WTC11 (cell line): ENCODE measurements around the gene KIF2C. TPM values are rescaled to one million over a fixed set of nuclear protein-coding genes. Genes with fewer than 3 reads are reported as not detected.

Experiments
- ATAC-seq: fragments of 200-7000 bp; cut with Tn5 transposase; 2 replicates; pipeline ENCODE4 v1.10.0; 2021; ENCODE audit warnings: mild to moderate bottlenecking, moderate library complexity
- CTCF ChIA-PET: fragments of 300-600 bp; sonication (Branson Sonifier 250); formaldehyde crosslinking; loops from one replicate; lab custom pipeline; 2021; ENCODE audit warnings: antibody characterized with exemption; lab: Charles Lee
- POLR2A ChIA-PET: fragments of 350-600 bp; sonication (Branson Sonifier 250); formaldehyde crosslinking; loops from one replicate; lab custom pipeline; 2021; ENCODE audit warnings: antibody characterized with exemption; lab: Charles Lee
- DNase-seq: peaks from one replicate; pipeline ENCODE4 v3.0.0; 2021; ENCODE audit warnings: low spot score
- H3K27ac Mint-ChIP-seq: 2 replicates; pipeline ENCODE4 v1.8.0; 2021; ENCODE audit warnings: mixed read lengths
- H3K27me3 Mint-ChIP-seq: 2 replicates; pipeline ENCODE4 v1.8.0; 2021; ENCODE audit warnings: low read depth, mild to moderate bottlenecking, moderate library complexity, mixed read lengths
- H3K36me3 Mint-ChIP-seq: 2 replicates; pipeline ENCODE4 v1.8.0; 2021; ENCODE audit warnings: mixed read lengths
- H3K4me1 Mint-ChIP-seq: 2 replicates; pipeline ENCODE4 v1.8.0; 2022; ENCODE audit warnings: mixed read lengths
- H3K4me3 Mint-ChIP-seq: 2 replicates; pipeline ENCODE4 v1.8.0; 2021; ENCODE audit warnings: mild to moderate bottlenecking, moderate library complexity, mixed read lengths
- H3K9me3 Mint-ChIP-seq: 2 replicates; pipeline ENCODE4 v1.8.0; 2021; ENCODE audit warnings: mixed read lengths
- ATF1 ChIP-seq: sonication (generic); formaldehyde crosslinking; IDR thresholded peaks from 2 replicates; pipeline ENCODE4 v1.8.1; 2023; ENCODE audit warnings: mild to moderate bottlenecking, moderate library complexity, missing genetic modification reagents
- CREM ChIP-seq: sonication (generic); formaldehyde crosslinking; IDR thresholded peaks from 2 replicates; pipeline ENCODE4 v1.8.1; 2022; ENCODE audit warnings: mild to moderate bottlenecking, missing genetic modification reagents, moderate library complexity
- FOXJ3 ChIP-seq: sonication (generic); formaldehyde crosslinking; IDR thresholded peaks from 2 replicates; pipeline ENCODE4 v1.9.0; 2021; ENCODE audit warnings: missing genetic modification reagents, mild to moderate bottlenecking, borderline replicate concordance
- FOXK1 ChIP-seq: sonication (generic); formaldehyde crosslinking; IDR thresholded peaks from 2 replicates; pipeline ENCODE4 v1.8.0; 2022; ENCODE audit warnings: mild to moderate bottlenecking, moderate library complexity, missing genetic modification reagents
- FOXP1 ChIP-seq: sonication (generic); formaldehyde crosslinking; IDR thresholded peaks from 2 replicates; pipeline ENCODE4 v1.8.0; 2022; ENCODE audit warnings: missing genetic modification reagents, mild to moderate bottlenecking, moderate library complexity, borderline replicate concordance
- GABPB1 ChIP-seq: sonication (generic); formaldehyde crosslinking; IDR thresholded peaks from 2 replicates; pipeline ENCODE4 v1.8.1; 2023; ENCODE audit warnings: mild to moderate bottlenecking, missing genetic modification reagents
- GRHL2 ChIP-seq: fragments of 250-450 bp; sonication (Bioruptor Pico); IDR thresholded peaks from 2 replicates; pipeline ENCODE4 v1.8.0; 2022; ENCODE audit warnings: mild to moderate bottlenecking, moderate library complexity; ENCODE audit not compliant: insufficient replicate concordance, severe bottlenecking
- NFE2L1 ChIP-seq: sonication (generic); formaldehyde crosslinking; IDR thresholded peaks from 2 replicates; pipeline ENCODE4 v1.8.1; 2023; ENCODE audit warnings: missing genetic modification reagents
- RORB ChIP-seq: fragments of 250-450 bp; sonication (Bioruptor Pico); IDR thresholded peaks from 2 replicates; pipeline ENCODE4 v1.9.0; 2021; ENCODE audit warnings: mild to moderate bottlenecking
- SMAD4 ChIP-seq: sonication (generic); formaldehyde crosslinking; IDR thresholded peaks from 2 replicates; pipeline ENCODE4 v1.8.0; 2022; ENCODE audit warnings: mild to moderate bottlenecking, missing genetic modification reagents
- TEAD4 ChIP-seq: sonication (generic); formaldehyde crosslinking; IDR thresholded peaks from 2 replicates; pipeline ENCODE4 v1.8.0; 2022; ENCODE audit warnings: mild to moderate bottlenecking, missing genetic modification reagents
- ZNF232 ChIP-seq: sonication (generic); formaldehyde crosslinking; IDR thresholded peaks from 2 replicates; pipeline ENCODE4 v1.8.0; 2022; ENCODE audit warnings: mild to moderate bottlenecking, missing genetic modification reagents
- ZNF416 ChIP-seq: fragments of 250-450 bp; sonication (Bioruptor Pico); IDR thresholded peaks from 2 replicates; pipeline ENCODE4 v1.9.0; 2021; ENCODE audit warnings: mild to moderate bottlenecking, inconsistent platforms
- ZNF423 ChIP-seq: fragments of 250-450 bp; sonication (Bioruptor Pico); IDR thresholded peaks from 2 replicates; pipeline ENCODE4 v2.1.2; 2022; ENCODE audit warnings: mild to moderate bottlenecking, moderate library complexity
- total RNA-seq: library from RNA; stranded (reverse); gene quantifications from 3 replicates; pipeline ENCODE4 v1.2.3, GENCODE V29; 2021
- TF ChIP-seq, protein P1 (sequence below): fragments of 250-450 bp; sonication (Bioruptor Pico); IDR thresholded peaks from 2 replicates; pipeline ENCODE4 v1.9.0; 2021; ENCODE audit warnings: mild to moderate bottlenecking, borderline replicate concordance
- TF ChIP-seq, protein P2 (sequence below): sonication (generic); formaldehyde crosslinking; IDR thresholded peaks from 2 replicates; pipeline ENCODE4 v1.8.0; 2022; ENCODE audit warnings: mild to moderate bottlenecking, missing genetic modification reagents
- TF ChIP-seq, protein P3 (sequence below): sonication (generic); formaldehyde crosslinking; IDR thresholded peaks from 2 replicates; pipeline ENCODE4 v1.8.1; 2023; ENCODE audit warnings: mild to moderate bottlenecking, moderate library complexity, missing genetic modification reagents
- TF ChIP-seq, protein P4 (sequence below): sonication (generic); formaldehyde crosslinking; IDR thresholded peaks from 2 replicates; pipeline ENCODE4 v1.8.0; 2023; ENCODE audit warnings: missing genetic modification reagents
- TF ChIP-seq, protein P5 (sequence below): sonication (generic); formaldehyde crosslinking; IDR thresholded peaks from 2 replicates; pipeline ENCODE4 v1.8.1; 2022; ENCODE audit warnings: mild to moderate bottlenecking, moderate library complexity, missing genetic modification reagents
- TF ChIP-seq, protein P6 (sequence below): sonication (generic); formaldehyde crosslinking; IDR thresholded peaks from 2 replicates; pipeline ENCODE4 v1.8.1; 2023; ENCODE audit warnings: mild to moderate bottlenecking, missing genetic modification reagents
- TF ChIP-seq, protein P7 (sequence below): sonication (generic); formaldehyde crosslinking; IDR thresholded peaks from 2 replicates; pipeline ENCODE4 v1.8.0; 2023; ENCODE audit warnings: mild to moderate bottlenecking, missing genetic modification reagents

Gene KIF2C
- total RNA-seq, 1 experiment from 2014 or later = 93.8 TPM

DNA sequence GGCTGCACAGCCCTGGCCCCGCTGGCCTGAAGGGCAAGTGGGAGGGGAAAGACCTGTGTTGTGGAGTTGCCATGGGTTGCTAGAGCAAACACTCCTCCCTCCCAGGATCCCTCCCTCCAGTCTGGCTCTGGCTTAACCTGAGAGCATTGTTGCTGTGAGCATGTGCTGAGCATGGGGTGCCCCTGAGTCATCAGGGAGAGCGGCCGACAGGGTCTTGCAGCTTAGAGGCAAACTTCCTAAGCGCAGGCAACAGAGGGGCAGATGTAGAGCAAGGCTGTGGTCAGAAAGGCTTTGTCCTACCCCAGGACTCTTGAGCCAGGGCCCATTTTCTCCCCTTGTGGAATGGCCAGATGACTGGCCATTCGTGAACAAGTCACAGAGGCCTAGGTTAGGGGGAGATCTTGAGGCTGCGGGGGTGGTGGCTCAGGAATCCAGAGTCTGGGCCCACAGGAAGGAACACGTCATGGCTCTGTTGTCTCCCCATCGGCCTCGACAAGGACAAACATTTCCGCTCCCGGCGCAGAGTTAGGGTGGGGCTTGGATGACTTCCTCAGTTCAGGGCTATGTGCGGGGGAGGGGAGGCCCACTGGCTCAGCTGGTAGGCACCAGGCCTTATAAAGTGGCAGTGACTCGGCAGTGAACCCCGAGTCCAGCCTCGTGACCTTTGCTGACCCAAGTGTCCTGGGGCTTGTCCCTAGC lies 67.9 kb downstream of the KIF2C start:
- CTCF ChIA-PET = interaction anchor here (0.5 to 2.9 kb wide), 15 partner anchors 7 to 625 kb away, joined by 3 to 44 read pairs (median 8); partner anchors contain the start of genes BEST4, PLK3 and RNU5D-1
- peaks cover 32% of the 10 kb centered on the region for H3K4me1 Mint-ChIP-seq

More for the DNA sequence above, 67.9 kb downstream of the KIF2C start:
- POLR2A ChIA-PET = interaction anchor here (0.9 to 2.6 kb wide), 8 partner anchors 7 to 179 kb away, joined by 3 to 24 read pairs (median 4); partner anchors contain the start of genes EIF2B3, PLK3, RNU5D-1 and RPS8
- DNase-seq = peak; percentile 77
- TF ChIP-seq, protein P1, sequence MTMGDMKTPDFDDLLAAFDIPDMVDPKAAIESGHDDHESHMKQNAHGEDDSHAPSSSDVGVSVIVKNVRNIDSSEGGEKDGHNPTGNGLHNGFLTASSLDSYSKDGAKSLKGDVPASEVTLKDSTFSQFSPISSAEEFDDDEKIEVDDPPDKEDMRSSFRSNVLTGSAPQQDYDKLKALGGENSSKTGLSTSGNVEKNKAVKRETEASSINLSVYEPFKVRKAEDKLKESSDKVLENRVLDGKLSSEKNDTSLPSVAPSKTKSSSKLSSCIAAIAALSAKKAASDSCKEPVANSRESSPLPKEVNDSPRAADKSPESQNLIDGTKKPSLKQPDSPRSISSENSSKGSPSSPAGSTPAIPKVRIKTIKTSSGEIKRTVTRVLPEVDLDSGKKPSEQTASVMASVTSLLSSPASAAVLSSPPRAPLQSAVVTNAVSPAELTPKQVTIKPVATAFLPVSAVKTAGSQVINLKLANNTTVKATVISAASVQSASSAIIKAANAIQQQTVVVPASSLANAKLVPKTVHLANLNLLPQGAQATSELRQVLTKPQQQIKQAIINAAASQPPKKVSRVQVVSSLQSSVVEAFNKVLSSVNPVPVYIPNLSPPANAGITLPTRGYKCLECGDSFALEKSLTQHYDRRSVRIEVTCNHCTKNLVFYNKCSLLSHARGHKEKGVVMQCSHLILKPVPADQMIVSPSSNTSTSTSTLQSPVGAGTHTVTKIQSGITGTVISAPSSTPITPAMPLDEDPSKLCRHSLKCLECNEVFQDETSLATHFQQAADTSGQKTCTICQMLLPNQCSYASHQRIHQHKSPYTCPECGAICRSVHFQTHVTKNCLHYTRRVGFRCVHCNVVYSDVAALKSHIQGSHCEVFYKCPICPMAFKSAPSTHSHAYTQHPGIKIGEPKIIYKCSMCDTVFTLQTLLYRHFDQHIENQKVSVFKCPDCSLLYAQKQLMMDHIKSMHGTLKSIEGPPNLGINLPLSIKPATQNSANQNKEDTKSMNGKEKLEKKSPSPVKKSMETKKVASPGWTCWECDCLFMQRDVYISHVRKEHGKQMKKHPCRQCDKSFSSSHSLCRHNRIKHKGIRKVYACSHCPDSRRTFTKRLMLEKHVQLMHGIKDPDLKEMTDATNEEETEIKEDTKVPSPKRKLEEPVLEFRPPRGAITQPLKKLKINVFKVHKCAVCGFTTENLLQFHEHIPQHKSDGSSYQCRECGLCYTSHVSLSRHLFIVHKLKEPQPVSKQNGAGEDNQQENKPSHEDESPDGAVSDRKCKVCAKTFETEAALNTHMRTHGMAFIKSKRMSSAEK = peak; percentile 16
- TF ChIP-seq, protein P2, sequence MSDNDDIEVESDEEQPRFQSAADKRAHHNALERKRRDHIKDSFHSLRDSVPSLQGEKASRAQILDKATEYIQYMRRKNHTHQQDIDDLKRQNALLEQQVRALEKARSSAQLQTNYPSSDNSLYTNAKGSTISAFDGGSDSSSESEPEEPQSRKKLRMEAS = peak; percentile 86
- TF ChIP-seq, protein P3, sequence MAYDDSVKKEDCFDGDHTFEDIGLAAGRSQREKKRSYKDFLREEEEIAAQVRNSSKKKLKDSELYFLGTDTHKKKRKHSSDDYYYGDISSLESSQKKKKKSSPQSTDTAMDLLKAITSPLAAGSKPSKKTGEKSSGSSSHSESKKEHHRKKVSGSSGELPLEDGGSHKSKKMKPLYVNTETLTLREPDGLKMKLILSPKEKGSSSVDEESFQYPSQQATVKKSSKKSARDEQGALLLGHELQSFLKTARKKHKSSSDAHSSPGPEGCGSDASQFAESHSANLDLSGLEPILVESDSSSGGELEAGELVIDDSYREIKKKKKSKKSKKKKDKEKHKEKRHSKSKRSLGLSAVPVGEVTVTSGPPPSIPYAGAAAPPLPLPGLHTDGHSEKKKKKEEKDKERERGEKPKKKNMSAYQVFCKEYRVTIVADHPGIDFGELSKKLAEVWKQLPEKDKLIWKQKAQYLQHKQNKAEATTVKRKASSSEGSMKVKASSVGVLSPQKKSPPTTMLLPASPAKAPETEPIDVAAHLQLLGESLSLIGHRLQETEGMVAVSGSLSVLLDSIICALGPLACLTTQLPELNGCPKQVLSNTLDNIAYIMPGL (CRISPR knock-in tag) = 0 out of 2 replicates have a peak, but pooled peaks have one; percentile 51
- TF ChIP-seq CREM (peak; percentile 30; the same call in 1 of the 2 replicates), GRHL2 (no peak), FOXK1 (CRISPR knock-in tag) (peak; percentile 84), ZNF423 (CRISPR knock-in tag) (no peak), FOXP1 (CRISPR knock-in tag) (peak; percentile 75; the same call in 1 of the 2 replicates), TEAD4 (CRISPR knock-in tag) (no peak), GABPB1 (CRISPR knock-in tag) (peak; percentile 85), ATF1 (CRISPR knock-in tag) (0 out of 2 replicates have a peak, but pooled peaks have one; percentile 20), ZNF416 (no peak), NFE2L1 (CRISPR knock-in tag) (peak; percentile 13; the same call in 1 of the 2 replicates), ZNF232 (CRISPR knock-in tag) (0 out of 2 replicates have a peak, but pooled peaks have one; percentile 18), SMAD4 (CRISPR knock-in tag) (no peak), FOXJ3 (CRISPR knock-in tag) (no peak), RORB (CRISPR knock-in tag) (no peak)
- TF ChIP-seq, protein P4, sequence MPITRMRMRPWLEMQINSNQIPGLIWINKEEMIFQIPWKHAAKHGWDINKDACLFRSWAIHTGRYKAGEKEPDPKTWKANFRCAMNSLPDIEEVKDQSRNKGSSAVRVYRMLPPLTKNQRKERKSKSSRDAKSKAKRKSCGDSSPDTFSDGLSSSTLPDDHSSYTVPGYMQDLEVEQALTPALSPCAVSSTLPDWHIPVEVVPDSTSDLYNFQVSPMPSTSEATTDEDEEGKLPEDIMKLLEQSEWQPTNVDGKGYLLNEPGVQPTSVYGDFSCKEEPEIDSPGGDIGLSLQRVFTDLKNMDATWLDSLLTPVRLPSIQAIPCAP (CRISPR knock-in tag) = no peak
- TF ChIP-seq, protein P5, sequence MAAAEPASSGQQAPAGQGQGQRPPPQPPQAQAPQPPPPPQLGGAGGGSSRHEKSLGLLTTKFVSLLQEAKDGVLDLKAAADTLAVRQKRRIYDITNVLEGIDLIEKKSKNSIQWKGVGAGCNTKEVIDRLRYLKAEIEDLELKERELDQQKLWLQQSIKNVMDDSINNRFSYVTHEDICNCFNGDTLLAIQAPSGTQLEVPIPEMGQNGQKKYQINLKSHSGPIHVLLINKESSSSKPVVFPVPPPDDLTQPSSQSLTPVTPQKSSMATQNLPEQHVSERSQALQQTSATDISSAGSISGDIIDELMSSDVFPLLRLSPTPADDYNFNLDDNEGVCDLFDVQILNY (CRISPR knock-in tag) = no peak
- TF ChIP-seq, protein P6, sequence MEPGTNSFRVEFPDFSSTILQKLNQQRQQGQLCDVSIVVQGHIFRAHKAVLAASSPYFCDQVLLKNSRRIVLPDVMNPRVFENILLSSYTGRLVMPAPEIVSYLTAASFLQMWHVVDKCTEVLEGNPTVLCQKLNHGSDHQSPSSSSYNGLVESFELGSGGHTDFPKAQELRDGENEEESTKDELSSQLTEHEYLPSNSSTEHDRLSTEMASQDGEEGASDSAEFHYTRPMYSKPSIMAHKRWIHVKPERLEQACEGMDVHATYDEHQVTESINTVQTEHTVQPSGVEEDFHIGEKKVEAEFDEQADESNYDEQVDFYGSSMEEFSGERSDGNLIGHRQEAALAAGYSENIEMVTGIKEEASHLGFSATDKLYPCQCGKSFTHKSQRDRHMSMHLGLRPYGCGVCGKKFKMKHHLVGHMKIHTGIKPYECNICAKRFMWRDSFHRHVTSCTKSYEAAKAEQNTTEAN (CRISPR knock-in tag) = 0 out of 2 replicates have a peak, but pooled peaks have one; percentile 65
- TF ChIP-seq, protein P7, sequence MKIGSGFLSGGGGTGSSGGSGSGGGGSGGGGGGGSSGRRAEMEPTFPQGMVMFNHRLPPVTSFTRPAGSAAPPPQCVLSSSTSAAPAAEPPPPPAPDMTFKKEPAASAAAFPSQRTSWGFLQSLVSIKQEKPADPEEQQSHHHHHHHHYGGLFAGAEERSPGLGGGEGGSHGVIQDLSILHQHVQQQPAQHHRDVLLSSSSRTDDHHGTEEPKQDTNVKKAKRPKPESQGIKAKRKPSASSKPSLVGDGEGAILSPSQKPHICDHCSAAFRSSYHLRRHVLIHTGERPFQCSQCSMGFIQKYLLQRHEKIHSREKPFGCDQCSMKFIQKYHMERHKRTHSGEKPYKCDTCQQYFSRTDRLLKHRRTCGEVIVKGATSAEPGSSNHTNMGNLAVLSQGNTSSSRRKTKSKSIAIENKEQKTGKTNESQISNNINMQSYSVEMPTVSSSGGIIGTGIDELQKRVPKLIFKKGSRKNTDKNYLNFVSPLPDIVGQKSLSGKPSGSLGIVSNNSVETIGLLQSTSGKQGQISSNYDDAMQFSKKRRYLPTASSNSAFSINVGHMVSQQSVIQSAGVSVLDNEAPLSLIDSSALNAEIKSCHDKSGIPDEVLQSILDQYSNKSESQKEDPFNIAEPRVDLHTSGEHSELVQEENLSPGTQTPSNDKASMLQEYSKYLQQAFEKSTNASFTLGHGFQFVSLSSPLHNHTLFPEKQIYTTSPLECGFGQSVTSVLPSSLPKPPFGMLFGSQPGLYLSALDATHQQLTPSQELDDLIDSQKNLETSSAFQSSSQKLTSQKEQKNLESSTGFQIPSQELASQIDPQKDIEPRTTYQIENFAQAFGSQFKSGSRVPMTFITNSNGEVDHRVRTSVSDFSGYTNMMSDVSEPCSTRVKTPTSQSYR (CRISPR knock-in tag) = peak; percentile 80
- peaks cover 7% of the 10 kb centered on the region for H3K27me3 Mint-ChIP-seq
- peak; percentile 70 for ATAC-seq
- peak overlapping the region; percentile 100 for H3K27ac Mint-ChIP-seq
- no peaks in the 10 kb centered on the region for H3K9me3 Mint-ChIP-seq
- H3K36me3 Mint-ChIP-seq = peaks cover 16% of the 10 kb centered on the region
- H3K4me3 Mint-ChIP-seq = peak overlapping the region; percentile 19; the same call in 1 of the 2 replicates
